Subcutaneous abdominal adipose tissue (tissue), 5 donors: Measurements from ENCODE around the gene MRPL46.

Experiments
- H3K27ac ChIP-seq: one replicate; pipeline ENCODE4 v1.7.0; 2013; ENCODE audit warnings: low read depth, mild to moderate bottlenecking, inconsistent platforms, low read length, moderate library complexity
- H3K27me3 ChIP-seq, 5 donors: one replicate each; pipeline ENCODE4 v1.7.0; 2013; ENCODE audit warnings: low read length in 5 of 5, inconsistent platforms in 1 of 5; ENCODE audit not compliant: control insufficient read depth in 5 of 5, insufficient read depth in 4 of 5
- H3K36me3 ChIP-seq, 5 donors: one replicate each; pipeline ENCODE4 v1.7.0; 2013; ENCODE audit warnings: low read length in 5 of 5; ENCODE audit not compliant: control insufficient read depth in 5 of 5, insufficient read depth in 5 of 5
- H3K4me1 ChIP-seq, 5 donors: one replicate each; pipeline ENCODE4 v1.7.0; 2013; ENCODE audit warnings: low read length in 5 of 5, mild to moderate bottlenecking in 3 of 5, moderate library complexity in 1 of 5; ENCODE audit not compliant: control insufficient read depth in 5 of 5, insufficient read depth in 5 of 5
- H3K4me3 ChIP-seq, 5 donors: one replicate each; pipeline ENCODE4 v1.7.0; 2013; ENCODE audit warnings: low read length in 5 of 5, low read depth in 1 of 5
- H3K9ac ChIP-seq, 5 donors: one replicate each; pipeline ENCODE4 v1.7.0; 2013; ENCODE audit warnings: low read length in 5 of 5, mild to moderate bottlenecking in 4 of 5, moderate library complexity in 3 of 5
- H3K9me3 ChIP-seq, 5 donors: one replicate each; pipeline ENCODE4 v1.7.0; 2013; ENCODE audit warnings: low read length in 5 of 5; ENCODE audit not compliant: control insufficient read depth in 5 of 5
- donor health status: healthy.
- donor health status: healthy.
- donor health status: healthy.
- donor health status: healthy.
- donor health status: healthy.

The MRPL46 gene

DNA sequence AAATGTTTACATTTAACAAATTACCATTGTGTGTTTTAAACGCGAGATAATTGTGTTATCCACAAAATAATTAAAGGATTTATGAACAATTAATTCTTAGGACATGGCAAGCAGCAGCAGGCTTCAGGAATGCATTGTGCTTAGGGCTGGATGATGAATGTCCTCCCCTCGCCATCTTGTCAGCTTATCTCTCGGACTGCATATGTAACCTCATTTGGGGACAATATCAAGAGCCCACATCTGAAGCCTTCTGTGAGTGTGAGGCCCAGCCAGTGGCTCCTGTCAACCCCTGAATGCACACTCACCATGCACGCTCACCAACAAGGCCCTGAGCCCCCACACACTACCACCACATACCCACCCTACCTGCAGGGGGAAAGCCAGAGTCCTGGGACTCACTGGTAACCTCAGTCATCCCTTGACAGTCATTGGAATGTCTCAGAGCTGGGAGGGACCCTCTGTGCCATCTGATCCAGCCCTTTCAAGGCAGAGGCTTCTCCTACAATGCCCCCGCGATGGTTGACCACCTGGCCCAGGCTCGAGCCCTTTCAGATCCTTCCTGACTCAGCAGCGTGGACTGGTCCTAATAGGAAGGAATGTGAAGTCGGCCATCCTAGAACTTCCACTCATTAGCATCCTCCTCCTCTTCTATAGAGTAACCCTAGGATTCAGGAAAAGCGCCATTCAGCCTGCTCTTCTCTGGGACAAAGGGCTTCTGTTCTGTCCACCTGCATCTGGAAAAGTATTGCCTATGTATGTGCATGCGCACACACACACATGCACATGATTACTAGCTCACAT, 38.2 kb downstream of the MRPL46 start:
- Histone ChIP-seq H3K27ac (no peak overlapping the region), H3K9me3 (no peaks in the 10 kb centered on the region), H3K4me3 (no peak overlapping the region), H3K27me3 (peaks cover 0 to 9% (median 5%) of the 10 kb centered on the region in 5 donors), H3K9ac (no peak overlapping the region), H3K36me3 (no peaks in the 10 kb centered on the region), H3K4me1 (no peaks in the 10 kb centered on the region)

DNA sequence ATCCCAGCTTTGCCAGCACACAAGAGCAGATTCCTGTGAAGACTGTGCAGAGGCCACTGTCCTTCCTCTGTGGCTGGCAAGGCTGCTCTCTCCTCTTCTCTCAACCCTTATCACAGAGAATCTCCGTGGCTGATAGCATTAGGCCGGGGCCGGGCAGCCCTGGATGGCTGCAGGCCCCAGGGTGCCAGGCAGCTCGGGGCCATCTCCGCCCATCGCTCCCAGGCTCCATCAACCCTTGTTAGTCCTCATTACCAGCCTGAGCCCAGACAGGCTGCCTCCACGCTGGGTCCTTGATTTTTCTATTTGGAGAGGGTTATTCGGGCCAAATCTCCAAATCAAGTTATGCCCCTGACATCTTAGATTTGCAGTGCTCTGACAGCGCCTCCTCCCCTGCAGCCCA, 39.1 kb downstream of the MRPL46 start:
- Histone ChIP-seq H3K4me3 (no peak overlapping the region), H3K4me1 (no peaks in the 10 kb centered on the region)

DNA sequence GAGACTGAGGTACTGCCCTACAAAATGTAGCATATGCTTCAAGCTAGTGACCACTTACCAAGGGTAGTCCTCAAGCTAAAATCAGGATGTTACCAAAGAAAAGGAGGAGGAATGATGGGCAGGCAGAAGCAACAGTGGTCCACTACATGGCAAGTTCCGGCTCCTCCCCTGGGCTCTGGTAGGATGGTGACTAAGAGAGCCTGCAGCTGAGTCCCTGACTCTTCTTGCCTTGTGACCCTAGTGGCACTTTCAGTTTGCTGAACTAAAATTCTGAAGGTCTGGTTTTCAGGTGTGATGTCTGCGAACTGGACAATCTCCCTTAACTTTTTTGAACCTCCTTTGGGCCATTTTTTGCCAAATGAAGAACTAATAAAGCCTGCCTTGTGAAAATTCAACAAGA, 40.9 kb downstream of the MRPL46 start:
- no peak overlapping the region for H3K9ac ChIP-seq
- no peak overlapping the region for H3K4me3 ChIP-seq
- peaks cover 0 to 9% (median 5%) of the 10 kb centered on the region in 5 donors for H3K27me3 ChIP-seq
- no peaks in the 10 kb centered on the region for H3K4me1 ChIP-seq
- H3K27ac ChIP-seq, result no peak overlapping the region
- H3K36me3 ChIP-seq, result no peaks in the 10 kb centered on the region
- H3K9me3 ChIP-seq, result no peaks in the 10 kb centered on the region

More for the DNA sequence above, 39.1 kb downstream of the MRPL46 start:
- Histone ChIP-seq H3K27me3 (peaks cover 0 to 9% (median 5%) of the 10 kb centered on the region in 5 donors), H3K27ac (no peak overlapping the region), H3K9ac (no peak overlapping the region), H3K9me3 (no peaks in the 10 kb centered on the region), H3K36me3 (no peaks in the 10 kb centered on the region)

DNA sequence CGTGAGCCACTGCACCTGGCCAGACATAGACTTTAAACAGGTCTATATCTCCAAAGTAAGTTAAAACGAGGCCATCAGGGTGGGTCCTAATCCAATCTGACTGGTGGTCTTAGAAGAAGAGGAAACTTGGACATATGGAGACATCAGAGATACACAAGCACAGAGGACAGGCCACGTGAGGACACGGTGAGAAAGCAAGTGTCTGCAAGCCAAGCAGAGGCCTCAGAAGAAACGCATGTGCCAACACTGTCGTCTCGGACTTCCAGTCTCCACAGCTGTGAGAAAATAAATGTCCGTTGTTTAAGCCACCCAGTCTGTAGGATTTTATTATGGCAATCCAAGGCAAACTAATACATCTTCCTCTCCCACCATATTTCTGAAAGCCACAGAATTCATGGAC, 43.9 kb downstream of the MRPL46 start:
- Histone ChIP-seq H3K27ac (no peak overlapping the region), H3K4me1 (no peaks in the 10 kb centered on the region), H3K9me3 (no peaks in the 10 kb centered on the region), H3K27me3 (peaks cover 0 to 5% (median 1%) of the 10 kb centered on the region in 5 donors), H3K4me3 (no peak overlapping the region), H3K36me3 (no peaks in the 10 kb centered on the region), H3K9ac (no peak overlapping the region)

DNA sequence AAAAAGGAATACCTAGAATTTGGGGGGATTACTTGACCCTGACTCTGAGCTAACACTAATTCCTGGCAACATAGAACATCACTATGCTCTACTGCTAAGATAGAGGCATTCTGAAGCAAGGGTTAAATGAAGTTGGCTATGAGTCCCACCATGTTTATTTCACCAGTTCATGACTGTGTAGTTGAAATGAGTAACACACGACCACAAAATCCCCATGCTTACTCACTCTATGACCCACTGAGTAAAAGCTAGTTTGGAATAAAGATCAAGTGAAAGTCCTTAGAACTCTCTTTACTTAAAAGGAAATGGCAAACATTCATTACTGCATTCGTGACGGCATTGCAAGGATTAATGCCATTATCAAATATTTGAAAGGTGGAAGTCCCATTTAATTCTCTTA, 47.4 kb downstream of the MRPL46 start:
- H3K4me3 ChIP-seq, result no peak overlapping the region

More for the DNA sequence above, 47.4 kb downstream of the MRPL46 start:
- Histone ChIP-seq H3K27me3 (peaks cover 0 to 2% (median 0%) of the 10 kb centered on the region in 5 donors), H3K36me3 (no peaks in the 10 kb centered on the region), H3K27ac (no peak overlapping the region), H3K4me1 (no peaks in the 10 kb centered on the region), H3K9me3 (no peaks in the 10 kb centered on the region), H3K9ac (no peak overlapping the region)
